Loucy (cell line): ENCODE data around the gene CDH13.

Experiments used
- CTCF ChIP-seq: fragments of 200-600 bp; sonication (generic); conservative IDR thresholded peaks from 2 replicates; pipeline ENCODE4 v1.5.1; 2014; ENCODE audit warnings: mild to moderate bottlenecking, antibody characterized with exemption, low read length
- EZH2phosphoT487 ChIP-seq: fragments of 200-600 bp; IDR thresholded peaks from 2 replicates; pipeline ENCODE4 v1.6.1; 2018; ENCODE audit warnings: antibody characterized with exemption, mild to moderate bottlenecking, moderate library complexity, borderline replicate concordance

DNA sequence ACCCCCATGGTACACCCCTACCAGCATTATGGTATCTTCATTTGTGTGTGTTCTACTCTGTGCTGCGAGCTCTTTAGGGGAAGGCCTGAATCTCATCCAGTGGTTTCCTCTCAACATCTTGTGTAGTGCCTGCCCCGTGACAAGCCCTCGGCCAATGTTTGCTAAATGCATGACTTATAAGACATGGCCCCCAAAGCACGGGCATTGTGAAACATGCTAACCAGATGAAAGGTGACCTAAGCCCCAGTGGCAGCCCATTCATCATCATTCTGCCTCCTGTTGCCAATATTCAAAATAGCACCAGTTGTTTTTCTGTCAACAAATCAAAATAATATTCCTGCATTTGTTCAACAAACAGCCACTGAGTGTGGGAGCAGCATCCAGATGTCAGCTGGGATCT, 1072.2 kb downstream of the CDH13 start:
- TF ChIP-seq CTCF = no peak
- no peak for TF ChIP-seq EZH2phosphoT487
